Mesendoderm (in vitro differentiated cells): ENCODE measurements around the gene VPS26C.

Experiments
- DNase-seq: peaks from one replicate; pipeline ENCODE4 v3.0.0; 2013
- H2AK5ac ChIP-seq: 2 replicates; pipeline ENCODE4 v1.6.1; 2013; ENCODE audit warnings: low read length, inconsistent platforms
- H2BK120ac ChIP-seq: 2 replicates; pipeline ENCODE4 v1.6.1; 2013; ENCODE audit warnings: low read depth, mild to moderate bottlenecking, low read length, moderate library complexity, mixed read lengths
- H2BK15ac ChIP-seq: replicated peaks from 2 replicates; pipeline ENCODE4 v1.6.1; 2013; ENCODE audit warnings: low read depth, mild to moderate bottlenecking, moderate library complexity
- H2BK5ac ChIP-seq: 2 replicates; pipeline ENCODE4 v1.6.1; 2013; ENCODE audit warnings: low read length, inconsistent platforms
- H3K18ac ChIP-seq: 2 replicates; pipeline ENCODE4 v1.6.1; 2013; ENCODE audit warnings: mild to moderate bottlenecking, low read length, mixed read lengths
- H3K23ac ChIP-seq: one replicate; pipeline ENCODE4 v1.6.1; 2013; ENCODE audit warnings: low read length
- H3K27ac ChIP-seq: 2 replicates; pipeline ENCODE4 v1.5.1; 2013; ENCODE audit warnings: low read depth, mild to moderate bottlenecking, inconsistent platforms, low read length, moderate library complexity
- H3K27me3 ChIP-seq: 2 replicates; pipeline ENCODE4 v1.6.1; 2013; ENCODE audit warnings: low read length, control low read depth, mild to moderate bottlenecking, inconsistent platforms; ENCODE audit not compliant: insufficient read depth, poor library complexity
- H3K36me3 ChIP-seq: 2 replicates; pipeline ENCODE4 v1.6.1; 2013; ENCODE audit warnings: low read length, inconsistent platforms; ENCODE audit not compliant: control insufficient read depth, insufficient read depth
- H3K4ac ChIP-seq: one replicate; pipeline ENCODE4 v1.6.1; 2013; ENCODE audit warnings: low read depth, mild to moderate bottlenecking, low read length, moderate library complexity
- H3K4me1 ChIP-seq: 2 replicates; pipeline ENCODE4 v1.6.1; 2013; ENCODE audit warnings: low read depth, low read length, inconsistent platforms; ENCODE audit not compliant: control insufficient read depth
- H3K4me2 ChIP-seq: 2 replicates; pipeline ENCODE4 v1.6.1; 2013; ENCODE audit warnings: low read length
- H3K4me3 ChIP-seq: 2 replicates; pipeline ENCODE4 v1.5.1; 2013; ENCODE audit warnings: mild to moderate bottlenecking, low read length
- H3K56ac ChIP-seq: one replicate; pipeline ENCODE4 v1.6.1; 2013; ENCODE audit warnings: low read length
- H3K79me1 ChIP-seq: 2 replicates; pipeline ENCODE4 v1.6.1; 2013; ENCODE audit warnings: low read length, inconsistent platforms
- H3K79me2 ChIP-seq: 2 replicates; pipeline ENCODE4 v1.6.1; 2013; ENCODE audit warnings: mild to moderate bottlenecking, low read length; ENCODE audit not compliant: control insufficient read depth, insufficient read depth
- H3K9ac ChIP-seq: 2 replicates; pipeline ENCODE4 v1.6.1; 2013; ENCODE audit warnings: low read length, inconsistent platforms
- H4K5ac ChIP-seq: one replicate; pipeline ENCODE4 v1.6.1; 2013; ENCODE audit warnings: low read length
- H4K8ac ChIP-seq: one replicate; pipeline ENCODE4 v1.6.1; 2013; ENCODE audit warnings: low read depth, mild to moderate bottlenecking, control low read depth, low read length, moderate library complexity
- WGBS: extraction: QIAGEN DNeasy Blood & Tissue Kit; methylation state at CpG from one replicate; pipeline ENCODE4 v1.1.7; 2013; ENCODE audit warnings: low lambda C conversion rate, missing lambda C conversion rate; ENCODE audit not compliant: insufficient coverage; ENCODE audit errors: extremely low coverage; 5-methylcytosine and 5-hydroxymethylcytosine counted together

VPS26C gene

DNA sequence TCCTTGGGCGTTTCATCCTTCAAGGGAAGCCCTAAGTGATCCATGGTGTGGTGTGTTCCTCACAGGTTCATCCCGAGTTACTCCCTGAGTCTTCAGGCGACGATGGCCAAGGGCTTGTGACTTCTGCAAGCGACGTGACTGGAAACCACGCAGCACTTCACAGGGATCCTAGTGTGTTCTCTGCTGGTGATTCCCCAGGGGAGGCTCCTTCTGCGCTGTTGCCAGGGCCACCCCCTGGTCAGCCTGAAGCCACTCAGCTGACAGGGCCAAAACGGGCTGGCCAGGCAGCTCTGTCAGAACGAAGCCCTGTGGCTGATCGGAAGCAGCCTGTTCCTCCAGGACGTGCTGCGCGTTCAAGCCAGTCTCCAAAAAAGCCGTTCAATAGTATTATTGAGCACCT lies 71.5 kb downstream of the VPS26C start:
- Histone ChIP-seq H3K4ac (no peak overlapping the region), H3K23ac (no peak overlapping the region), H3K56ac (no peak overlapping the region), H3K18ac (no peak overlapping the region), H2BK5ac (no peak overlapping the region), H3K4me2 (no peak overlapping the region), H3K79me1 (no peaks in the 10 kb centered on the region), H4K5ac (no peak overlapping the region), H3K4me3 (no peak overlapping the region), H3K36me3 (peaks cover 1% of the 10 kb centered on the region), H2AK5ac (no peak overlapping the region), H3K27me3 (no peaks in the 10 kb centered on the region), H3K27ac (no peak overlapping the region), H3K9ac (no peak overlapping the region), H3K79me2 (no peaks in the 10 kb centered on the region), H2BK15ac (no peak overlapping the region), H3K4me1 (no peaks in the 10 kb centered on the region), H4K8ac (no peak overlapping the region), H2BK120ac (no peak overlapping the region)
- no CpG with 5 or more reads among the region's 15 CpGs for WGBS
- no peak for DNase-seq

DNA sequence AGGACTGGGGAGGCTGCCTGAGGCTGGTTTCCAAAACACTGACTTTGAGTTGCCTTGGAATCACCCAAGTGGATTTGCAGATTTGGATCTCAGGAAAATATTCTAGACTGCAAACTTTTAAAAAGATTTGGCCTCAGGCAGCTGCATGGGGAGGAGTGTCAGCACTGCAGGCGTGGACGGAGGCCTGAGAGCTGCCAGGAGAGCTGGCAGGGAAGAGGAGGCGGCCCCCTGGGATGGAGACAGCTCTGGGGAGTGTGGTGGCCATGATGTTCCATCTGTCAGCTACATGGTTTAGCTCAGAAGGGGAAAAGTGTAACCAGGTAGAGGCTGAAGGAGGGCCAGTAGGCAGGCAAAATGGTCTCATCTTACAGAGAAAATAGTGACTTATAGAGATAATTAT lies 72.1 kb downstream of the VPS26C start:
- DNase-seq = no peak
- no peak overlapping the region for H3K4me2 ChIP-seq
- no peak overlapping the region for H3K18ac ChIP-seq
- no peak overlapping the region for H4K8ac ChIP-seq
- no peaks in the 10 kb centered on the region for H3K79me1 ChIP-seq
- no peak overlapping the region for H3K56ac ChIP-seq
- H3K9ac ChIP-seq = no peak overlapping the region
- H3K4me1 ChIP-seq = no peaks in the 10 kb centered on the region
- no peak overlapping the region for H2BK5ac ChIP-seq
- H2BK120ac ChIP-seq = no peak overlapping the region
- H4K5ac ChIP-seq = no peak overlapping the region
- no peak overlapping the region for H2AK5ac ChIP-seq
- H3K4me3 ChIP-seq = no peak overlapping the region
- H3K79me2 ChIP-seq = no peaks in the 10 kb centered on the region
- H3K4ac ChIP-seq = no peak overlapping the region
- no peaks in the 10 kb centered on the region for H3K36me3 ChIP-seq
- WGBS = no CpG with 5 or more reads among the region's 3 CpGs
- no peak overlapping the region for H2BK15ac ChIP-seq
- no peaks in the 10 kb centered on the region for H3K27me3 ChIP-seq
- H3K23ac ChIP-seq = no peak overlapping the region
- no peak overlapping the region for H3K27ac ChIP-seq

DNA sequence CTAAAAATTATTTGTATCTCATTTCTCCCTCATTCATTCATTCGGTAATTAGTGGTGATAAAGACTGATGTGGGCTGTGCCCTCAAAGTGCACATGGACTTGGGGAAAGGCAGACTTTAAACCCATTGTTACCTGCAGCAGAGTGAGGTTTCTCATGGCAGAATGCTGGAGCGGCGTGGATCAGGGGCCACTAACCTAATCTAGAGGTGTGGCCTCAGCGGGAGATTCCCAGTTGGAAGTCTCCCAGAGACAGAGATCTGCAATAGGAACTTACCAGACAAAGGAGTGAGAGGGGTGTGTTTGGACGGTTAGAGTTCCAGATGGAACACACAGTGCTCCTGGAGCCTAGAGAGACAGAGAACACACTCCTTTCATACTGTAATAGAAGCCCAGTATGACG lies 73.5 kb downstream of the VPS26C start:
- no CpG with 5 or more reads among the region's 6 CpGs for WGBS
- no peaks in the 10 kb centered on the region for H3K36me3 ChIP-seq

DNA sequence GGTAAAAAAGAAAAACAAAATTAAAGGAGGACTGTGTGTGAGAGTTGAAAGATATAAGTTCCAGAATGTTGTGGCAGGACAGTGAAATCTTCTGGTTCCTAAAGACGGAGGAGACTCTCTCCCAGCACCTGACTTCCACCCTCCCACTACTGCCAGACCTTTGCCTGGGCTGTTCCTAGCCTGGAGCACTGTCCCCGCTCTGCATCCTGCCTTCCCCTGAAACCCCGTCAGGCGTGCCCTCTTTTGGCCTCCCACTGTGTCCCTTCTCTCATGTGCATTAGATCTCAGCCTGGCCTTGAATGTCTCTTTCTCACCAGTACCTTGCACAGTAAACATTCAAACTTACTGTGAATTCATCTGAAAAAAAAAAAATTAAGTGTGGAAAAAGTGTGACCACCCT lies 74.1 kb downstream of the VPS26C start:
- Histone ChIP-seq H3K27ac (no peak overlapping the region), H3K36me3 (no peaks in the 10 kb centered on the region), H2AK5ac (no peak overlapping the region), H4K8ac (no peak overlapping the region), H3K4me2 (no peak overlapping the region), H3K18ac (no peak overlapping the region), H3K79me1 (no peaks in the 10 kb centered on the region), H2BK15ac (no peak overlapping the region), H4K5ac (no peak overlapping the region), H2BK5ac (no peak overlapping the region), H3K4me3 (no peak overlapping the region), H3K23ac (no peak overlapping the region), H3K4me1 (no peaks in the 10 kb centered on the region), H3K56ac (no peak overlapping the region), H3K9ac (no peak overlapping the region), H3K4ac (no peak overlapping the region), H2BK120ac (no peak overlapping the region), H3K27me3 (no peaks in the 10 kb centered on the region), H3K79me2 (no peaks in the 10 kb centered on the region)
- WGBS = no CpG with 5 or more reads among the region's 4 CpGs
- peak; percentile 72 for DNase-seq

More for the DNA sequence above, 73.5 kb downstream of the VPS26C start:
- peak; percentile 7 for DNase-seq
- H3K79me1 ChIP-seq = no peaks in the 10 kb centered on the region
- no peak overlapping the region for H3K23ac ChIP-seq
- no peak overlapping the region for H2BK15ac ChIP-seq
- no peak overlapping the region for H3K9ac ChIP-seq
- H3K4me1 ChIP-seq = no peaks in the 10 kb centered on the region
- no peak overlapping the region for H2BK5ac ChIP-seq
- H2AK5ac ChIP-seq = no peak overlapping the region
- H3K4ac ChIP-seq = no peak overlapping the region
- H2BK120ac ChIP-seq = no peak overlapping the region
- no peak overlapping the region for H3K27ac ChIP-seq
- no peaks in the 10 kb centered on the region for H3K79me2 ChIP-seq
- H4K5ac ChIP-seq = no peak overlapping the region
- no peak overlapping the region for H3K18ac ChIP-seq
- H3K56ac ChIP-seq = no peak overlapping the region
- H3K4me3 ChIP-seq = no peak overlapping the region
- no peak overlapping the region for H4K8ac ChIP-seq
- H3K4me2 ChIP-seq = no peak overlapping the region
- H3K27me3 ChIP-seq = no peaks in the 10 kb centered on the region

DNA sequence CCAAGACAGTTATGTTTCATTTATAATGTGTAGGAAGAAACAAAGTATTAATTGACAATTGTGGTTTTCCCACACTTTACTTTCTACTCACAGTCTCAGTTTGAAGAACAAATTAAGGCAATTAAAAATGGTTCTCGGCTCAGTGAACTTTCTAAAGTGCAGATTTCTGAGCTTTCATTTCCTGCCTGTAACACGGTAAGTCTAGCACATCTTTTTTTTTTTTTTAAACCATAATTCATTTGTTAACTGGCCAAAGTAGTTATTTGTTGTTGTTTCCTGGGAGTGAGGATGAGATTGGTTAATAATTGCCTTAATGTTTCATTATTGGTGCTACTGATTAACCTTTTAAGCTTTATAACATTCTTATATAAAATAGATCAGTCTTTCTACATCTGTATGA lies 75.1 kb downstream of the VPS26C start:
- Histone ChIP-seq H2BK15ac (no peak overlapping the region), H3K79me2 (no peaks in the 10 kb centered on the region), H3K9ac (no peak overlapping the region), H2BK5ac (no peak overlapping the region), H3K36me3 (no peaks in the 10 kb centered on the region), H3K27ac (no peak overlapping the region), H3K18ac (no peak overlapping the region), H2AK5ac (no peak overlapping the region), H3K23ac (no peak overlapping the region), H3K4me3 (no peak overlapping the region), H3K4me2 (no peak overlapping the region), H3K27me3 (no peaks in the 10 kb centered on the region), H4K8ac (no peak overlapping the region), H2BK120ac (no peak overlapping the region), H4K5ac (no peak overlapping the region), H3K79me1 (no peaks in the 10 kb centered on the region), H3K4ac (no peak overlapping the region), H3K4me1 (no peaks in the 10 kb centered on the region), H3K56ac (no peak overlapping the region)
- no peak for DNase-seq
- WGBS = no CpG with 5 or more reads among the region's 2 CpGs

DNA sequence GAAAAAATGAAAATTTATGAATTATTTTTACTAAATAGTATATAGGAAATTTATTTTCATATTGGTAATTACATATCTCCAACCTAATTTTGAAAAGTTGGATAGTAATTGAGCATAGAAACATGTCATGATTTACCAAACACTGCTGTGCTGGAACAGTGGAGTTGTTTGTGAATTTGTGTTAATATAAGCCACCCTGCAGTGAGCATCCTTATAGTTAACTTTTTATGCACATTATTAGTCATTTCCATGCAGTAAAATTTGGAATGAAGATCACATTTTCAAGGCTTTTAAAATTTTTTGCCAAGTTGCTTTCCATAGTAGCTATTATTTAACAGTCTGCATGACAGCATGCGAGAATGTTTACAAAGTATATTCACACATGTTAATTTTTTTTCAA lies 78.3 kb downstream of the VPS26C start:
- Histone ChIP-seq H3K27me3 (no peaks in the 10 kb centered on the region), H4K5ac (no peak overlapping the region), H4K8ac (no peak overlapping the region), H3K23ac (no peak overlapping the region), H3K56ac (no peak overlapping the region), H3K79me2 (no peaks in the 10 kb centered on the region), H2BK15ac (no peak overlapping the region), H3K36me3 (no peaks in the 10 kb centered on the region), H3K4me2 (no peak overlapping the region), H2BK5ac (no peak overlapping the region), H3K79me1 (no peaks in the 10 kb centered on the region), H3K4me3 (no peak overlapping the region), H2AK5ac (no peak overlapping the region), H3K4me1 (no peaks in the 10 kb centered on the region), H3K4ac (no peak overlapping the region), H3K27ac (no peak overlapping the region), H3K18ac (no peak overlapping the region), H3K9ac (no peak overlapping the region), H2BK120ac (no peak overlapping the region)
- no CpG with 5 or more reads among the region's 1 CpG for WGBS
- no peak for DNase-seq
